22Rv1 (cell line): ENCODE data around the gene THPO.

Experiments used
- ZFX ChIP-seq: fragments of 450-650 bp; IDR thresholded peaks from 2 replicates; pipeline ENCODE4 v1.6.1; 2017; ENCODE audit warnings: antibody characterized with exemption, borderline replicate concordance
- TF ChIP-seq, protein P1 (sequence below): fragments of 450-650 bp; IDR thresholded peaks from 2 replicates; pipeline ENCODE4 v1.5.1; 2017; ENCODE audit warnings: mild to moderate bottlenecking

GRCh38 chr3:184325715-184326369 lies 52.2 kb downstream of the THPO start:
- TF ChIP-seq, protein P1, sequence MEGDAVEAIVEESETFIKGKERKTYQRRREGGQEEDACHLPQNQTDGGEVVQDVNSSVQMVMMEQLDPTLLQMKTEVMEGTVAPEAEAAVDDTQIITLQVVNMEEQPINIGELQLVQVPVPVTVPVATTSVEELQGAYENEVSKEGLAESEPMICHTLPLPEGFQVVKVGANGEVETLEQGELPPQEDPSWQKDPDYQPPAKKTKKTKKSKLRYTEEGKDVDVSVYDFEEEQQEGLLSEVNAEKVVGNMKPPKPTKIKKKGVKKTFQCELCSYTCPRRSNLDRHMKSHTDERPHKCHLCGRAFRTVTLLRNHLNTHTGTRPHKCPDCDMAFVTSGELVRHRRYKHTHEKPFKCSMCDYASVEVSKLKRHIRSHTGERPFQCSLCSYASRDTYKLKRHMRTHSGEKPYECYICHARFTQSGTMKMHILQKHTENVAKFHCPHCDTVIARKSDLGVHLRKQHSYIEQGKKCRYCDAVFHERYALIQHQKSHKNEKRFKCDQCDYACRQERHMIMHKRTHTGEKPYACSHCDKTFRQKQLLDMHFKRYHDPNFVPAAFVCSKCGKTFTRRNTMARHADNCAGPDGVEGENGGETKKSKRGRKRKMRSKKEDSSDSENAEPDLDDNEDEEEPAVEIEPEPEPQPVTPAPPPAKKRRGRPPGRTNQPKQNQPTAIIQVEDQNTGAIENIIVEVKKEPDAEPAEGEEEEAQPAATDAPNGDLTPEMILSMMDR: no peak
- TF ChIP-seq ZFX: no peak
